Activated CD8-positive, alpha-beta memory T cell treated with anti-CD3 and anti-CD28 coated beads for 36 hours (primary cell): ENCODE data around the gene DEFB112. TPM values are rescaled to one million over a fixed set of nuclear protein-coding genes. Genes with fewer than 3 reads are reported as not detected.

Experiments used
- CTCF ChIA-PET: fragments of 350-600 bp; sonication (Branson Sonifier 250); formaldehyde crosslinking; loops from one replicate; lab custom pipeline; 2021; ENCODE audit warnings: antibody characterized with exemption; lab: Charles Lee
- POLR2A ChIA-PET: fragments of 350-600 bp; sonication (Branson Sonifier 250); formaldehyde crosslinking; loops from one replicate; lab custom pipeline; 2021; ENCODE audit warnings: antibody characterized with exemption; lab: Charles Lee
- total RNA-seq, 2 experiments: library from RNA; stranded (reverse); gene quantifications; one replicate each; pipeline ENCODE4 v1.2.3, GENCODE V29; 2021

The DEFB112 gene
- not detected for total RNA-seq

- ChIA-PET CTCF (no interaction called here), POLR2A (no interaction called here)
Observed at GRCh38 chr6:50049829-50050228, at the start of gene DEFB112. Gene DEFB112 (minus strand): TSS chr6:50049929. CDS start chr6:50049869, 60 bp downstream.

GRCh38 chr6:50098641-50098993 is 48.9 kb upstream of the DEFB112 start:
- POLR2A ChIA-PET = no interaction called here
- CTCF ChIA-PET = no interaction called here

GRCh38 chr6:50097966-50098640 is 48.4 kb upstream of the DEFB112 start:
- POLR2A ChIA-PET = no interaction called here

GRCh38 chr6:50096296-50096695 is 46.6 kb upstream of the DEFB112 start:
- POLR2A ChIA-PET = no interaction called here

More at GRCh38 chr6:50097966-50098640, 48.4 kb upstream of the DEFB112 start:
- CTCF ChIA-PET = no interaction called here

GRCh38 chr6:50093938-50094272 is 44.2 kb upstream of the DEFB112 start:
- POLR2A ChIA-PET = no interaction called here
- CTCF ChIA-PET = no interaction called here

More at GRCh38 chr6:50096296-50096695, 46.6 kb upstream of the DEFB112 start:
- CTCF ChIA-PET = no interaction called here

GRCh38 chr6:50093116-50093937 is 43.6 kb upstream of the DEFB112 start:
- CTCF ChIA-PET = no interaction called here
- POLR2A ChIA-PET = no interaction called here

GRCh38 chr6:50091641-50092040 is 41.9 kb upstream of the DEFB112 start:
- ChIA-PET POLR2A (no interaction called here), CTCF (no interaction called here)

GRCh38 chr6:50089911-50090310 is 40.2 kb upstream of the DEFB112 start:
- POLR2A ChIA-PET = no interaction called here
- CTCF ChIA-PET = no interaction called here

GRCh38 chr6:50087231-50087954 is 37.7 kb upstream of the DEFB112 start:
- ChIA-PET POLR2A (no interaction called here), CTCF (no interaction called here)

GRCh38 chr6:50077385-50077784 is 27.7 kb upstream of the DEFB112 start:
- POLR2A ChIA-PET = no interaction called here
- CTCF ChIA-PET = no interaction called here

GRCh38 chr6:50076431-50076830 is 26.7 kb upstream of the DEFB112 start:
- ChIA-PET CTCF (no interaction called here), POLR2A (no interaction called here)

- POLR2A ChIA-PET = no interaction called here
- CTCF ChIA-PET = no interaction called here
Observed at GRCh38 chr6:50071921-50072320, 22.2 kb upstream of the DEFB112 start.

GRCh38 chr6:50070101-50070500 is 20.4 kb upstream of the DEFB112 start:
- ChIA-PET CTCF (no interaction called here), POLR2A (no interaction called here)

- CTCF ChIA-PET = no interaction called here
Observed at GRCh38 chr6:50062051-50062450, 12.3 kb upstream of the DEFB112 start.

GRCh38 chr6:50056242-50056641 is 6.5 kb upstream of the DEFB112 start:
- CTCF ChIA-PET = no interaction called here
- POLR2A ChIA-PET = no interaction called here

More at GRCh38 chr6:50062051-50062450, 12.3 kb upstream of the DEFB112 start:
- POLR2A ChIA-PET = no interaction called here

GRCh38 chr6:50047026-50047425 is 2.7 kb downstream of the DEFB112 start:
- CTCF ChIA-PET = no interaction called here
- POLR2A ChIA-PET = no interaction called here

- ChIA-PET POLR2A (no interaction called here), CTCF (no interaction called here)
Observed at GRCh38 chr6:50030777-50031562, 18.8 kb downstream of the DEFB112 start.

- POLR2A ChIA-PET = no interaction called here
- CTCF ChIA-PET = no interaction called here
Observed at GRCh38 chr6:50030350-50030749, 19.4 kb downstream of the DEFB112 start.

GRCh38 chr6:50025258-50025657 is 24.5 kb downstream of the DEFB112 start:
- ChIA-PET POLR2A (no interaction called here), CTCF (no interaction called here)

GRCh38 chr6:50021894-50022293 is 27.8 kb downstream of the DEFB112 start, which contains the start of gene DEFB110:
Gene DEFB110 (minus strand): TSS chr6:50021994. CDS start chr6:50021935, 59 bp downstream.
- CTCF ChIA-PET = no interaction called here
- POLR2A ChIA-PET = no interaction called here
